Measurements from ENCODE around the gene RFPL4AL1. TPM values are rescaled to one million over a fixed set of nuclear protein-coding genes. Genes with fewer than 3 reads are reported as not detected.
"Not testable (repeated sequence)": the region's sequence is repeated elsewhere in the genome, so short reads cannot be mapped to it uniquely, and the experiment has no call there.

RFPL4AL1 gene
- total RNA-seq, 2 experiments from 2014 or later, result not detected

- Mint-ChIP-seq H3K9me3 (no peaks in the 10 kb centered on the region), H3K27ac (no peak overlapping the region), H3K4me1 (ENCODE audit: low read depth) (no peaks in the 10 kb centered on the region), H3K27me3 (peaks cover 33% of the 10 kb centered on the region), H3K36me3 (ENCODE audit: low read depth) (no peaks in the 10 kb centered on the region), H3K4me3 (no peak overlapping the region)
- no peaks in the 10 kb centered on the region for H3K4me1 ChIP-seq (ENCODE audit: insufficient read depth, low read length)
- no peak for ATAC-seq (ENCODE audit: poor library complexity)
- intact Hi-C loops (cut with DNase I, micrococcal nuclease), result no loop called here
- peaks cover 5 to 7% of the 10 kb centered on the region in 2 experiments for H3K9me3 ChIP-seq (ENCODE audit: control insufficient read depth in 1 of 2, insufficient read depth in 1 of 2, low read length in 2 of 2)
- peak in 2 of 14 experiments; percentile 18 to 24 for DNase-seq
- ChIA-PET CTCF (no interaction called here), POLR2A (no interaction called here)
- no peak for TF ChIP-seq CTCF (IDR thresholded peaks at IDR 0.05)
- H3K36me3 ChIP-seq (ENCODE audit: insufficient read depth, low read length), result no peaks in the 10 kb centered on the region
- no peak overlapping the region for H3K4me3 ChIP-seq (ENCODE audit: low read length)
- H3K27me3 ChIP-seq (ENCODE audit: control insufficient read depth in 1 of 2, insufficient read depth in 2 of 2, low read length in 2 of 2), result peaks cover 9 to 13% of the 10 kb centered on the region in 2 experiments
- no peak overlapping the region for H3K27ac ChIP-seq (ENCODE audit: low read depth in 1 of 2, low read length in 2 of 2)
Measured at GRCh38 chr19:55766466-55766865, 2.5 kb upstream of the RFPL4AL1 start.

DNA sequence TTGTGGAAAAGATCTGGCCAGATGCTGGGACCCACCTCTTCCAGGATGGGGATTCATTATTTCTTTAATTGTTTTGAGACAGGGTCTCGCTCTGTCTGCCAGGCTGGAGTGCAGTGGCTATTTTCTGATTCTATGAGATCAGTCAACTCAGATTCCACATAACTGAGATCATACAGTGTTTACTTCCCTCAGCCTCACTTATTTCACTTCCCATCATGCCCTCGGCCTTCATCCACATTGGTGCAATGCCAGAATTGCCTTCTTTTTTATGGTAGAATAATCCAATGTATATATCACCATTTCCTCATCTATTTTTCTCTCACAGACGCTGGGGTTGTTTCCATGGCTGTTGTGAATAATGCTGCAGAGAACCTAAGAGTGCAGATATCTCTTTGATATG lies 714 bp downstream of the RFPL4AL1 start:
- H3K27ac Mint-ChIP-seq; intact Hi-C loops (cut with DNase I, micrococcal nuclease); H3K4me3 ChIP-seq (ENCODE audit: low read length); H3K27ac ChIP-seq (ENCODE audit: low read depth in 1 of 2, low read length in 2 of 2); H3K4me3 Mint-ChIP-seq; H3K36me3 ChIP-seq (ENCODE audit: insufficient read depth, low read length); POLR2A ChIA-PET; ATAC-seq (ENCODE audit: poor library complexity); H3K36me3 Mint-ChIP-seq (ENCODE audit: low read depth); H3K9me3 ChIP-seq (ENCODE audit: control insufficient read depth in 1 of 2, insufficient read depth in 1 of 2, low read length in 2 of 2); H3K9me3 Mint-ChIP-seq; H3K4me1 Mint-ChIP-seq (ENCODE audit: low read depth); CTCF ChIA-PET; DNase-seq; H3K4me1 ChIP-seq (ENCODE audit: insufficient read depth, low read length): not testable (repeated sequence)
- peaks cover 34% of the 10 kb centered on the region for H3K27me3 Mint-ChIP-seq
- H3K27me3 ChIP-seq (ENCODE audit: control insufficient read depth in 1 of 2, insufficient read depth in 2 of 2, low read length in 2 of 2), result peaks cover 8 to 11% of the 10 kb centered on the region in 2 experiments

- ATAC-seq (ENCODE audit: poor library complexity) (no peak), DNase-seq (no peak)
- no peaks in the 10 kb centered on the region for H3K4me1 ChIP-seq (ENCODE audit: insufficient read depth, low read length)
- H3K9me3 ChIP-seq (ENCODE audit: control insufficient read depth in 1 of 2, insufficient read depth in 1 of 2, low read length in 2 of 2), result peaks cover 0 to 7% of the 10 kb centered on the region in 2 experiments
- H3K27me3 Mint-ChIP-seq, result peaks cover 48% of the 10 kb centered on the region
- H3K4me3 Mint-ChIP-seq, result no peak overlapping the region
- H3K36me3 Mint-ChIP-seq (ENCODE audit: low read depth), result no peaks in the 10 kb centered on the region
- CTCF ChIA-PET, result no interaction called here
- intact Hi-C loops (cut with DNase I, micrococcal nuclease), result no loop called here
- H3K27me3 ChIP-seq (ENCODE audit: control insufficient read depth in 1 of 2, insufficient read depth in 2 of 2, low read length in 2 of 2), result peaks cover 4 to 13% of the 10 kb centered on the region in 2 experiments
- H3K36me3 ChIP-seq (ENCODE audit: insufficient read depth, low read length), result no peaks in the 10 kb centered on the region
- no peaks in the 10 kb centered on the region for H3K4me1 Mint-ChIP-seq (ENCODE audit: low read depth)
- no peak overlapping the region for H3K4me3 ChIP-seq (ENCODE audit: low read length)
- H3K27ac Mint-ChIP-seq, result no peak overlapping the region
- H3K9me3 Mint-ChIP-seq, result no peaks in the 10 kb centered on the region
- no peak overlapping the region for H3K27ac ChIP-seq (ENCODE audit: low read depth in 1 of 2, low read length in 2 of 2)
- POLR2A ChIA-PET, result no interaction called here
- no peak for TF ChIP-seq CTCF (IDR thresholded peaks at IDR 0.05)
Measured at GRCh38 chr19:55777528-55777927, 8.6 kb downstream of the RFPL4AL1 start.

DNA sequence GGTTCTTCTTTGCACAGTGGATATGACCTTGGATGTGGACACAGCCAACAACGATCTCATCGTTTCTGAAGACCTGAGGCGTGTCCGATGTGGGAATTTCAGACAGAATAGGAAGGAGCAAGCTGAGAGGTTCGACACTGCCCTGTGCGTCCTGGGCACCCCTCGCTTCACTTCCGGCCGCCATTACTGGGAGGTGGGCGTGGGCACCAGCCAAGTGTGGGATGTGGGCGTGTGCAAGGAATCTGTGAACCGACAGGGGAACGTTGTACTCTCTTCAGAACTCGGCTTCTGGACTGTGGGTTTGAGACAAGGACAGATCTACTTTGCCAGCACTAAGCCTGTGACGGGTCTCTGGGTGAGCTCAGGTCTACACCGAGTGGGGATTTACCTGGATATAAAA lies 9.4 kb downstream of the RFPL4AL1 start:
- H3K9me3 ChIP-seq (ENCODE audit: control insufficient read depth in 1 of 2, insufficient read depth in 1 of 2, low read length in 2 of 2), result peaks cover 0 to 7% of the 10 kb centered on the region in 2 experiments
- Mint-ChIP-seq H3K4me1 (ENCODE audit: low read depth) (no peaks in the 10 kb centered on the region), H3K27me3 (peaks cover 53% of the 10 kb centered on the region), H3K36me3 (ENCODE audit: low read depth) (no peaks in the 10 kb centered on the region), H3K4me3 (no peak overlapping the region), H3K9me3 (no peaks in the 10 kb centered on the region), H3K27ac (no peak overlapping the region)
- intact Hi-C loops (cut with DNase I, micrococcal nuclease), result no loop called here
- H3K4me1 ChIP-seq (ENCODE audit: insufficient read depth, low read length), result no peaks in the 10 kb centered on the region
- POLR2A ChIA-PET, result no interaction called here
- no peak for DNase-seq
- peaks cover 7 to 13% of the 10 kb centered on the region in 2 experiments for H3K27me3 ChIP-seq (ENCODE audit: control insufficient read depth in 1 of 2, insufficient read depth in 2 of 2, low read length in 2 of 2)
- H3K36me3 ChIP-seq (ENCODE audit: insufficient read depth, low read length), result no peaks in the 10 kb centered on the region
- no peak overlapping the region for H3K27ac ChIP-seq (ENCODE audit: low read depth in 1 of 2, low read length in 2 of 2)
- ATAC-seq (ENCODE audit: poor library complexity), result no peak
- CTCF ChIA-PET, result no interaction called here
- no peak overlapping the region for H3K4me3 ChIP-seq (ENCODE audit: low read length)
- TF ChIP-seq CTCF (IDR thresholded peaks at IDR 0.05), result no peak

All from CD4-positive, alpha-beta T cell (primary cell).